ENCODE measurements around the gene TRIM28. TPM values are rescaled to one million over a fixed set of nuclear protein-coding genes. Genes with fewer than 3 reads are reported as not detected.
A peak's percentile ranks its signal among the peaks of the same experiment; 100 is the strongest.

TRIM28 gene
- total RNA-seq, 6 donors from 2014 or later, result 197 to 283 (median 213) TPM

- TF ChIP-seq EP300 (IDR thresholded peaks at IDR 0.05), result no peak
- no peak for TF ChIP-seq CTCF (IDR thresholded peaks at IDR 0.05)
- TF ChIP-seq POLR2AphosphoS5 (IDR thresholded peaks at IDR 0.05), result no peak
- TF ChIP-seq POLR2A (IDR thresholded peaks at IDR 0.05), result no peak
- H3K36me3 ChIP-seq, result peaks cover 9 to 23% (median 16%) of the 10 kb centered on the region in 4 donors
- ATAC-seq (ENCODE audit: low FRiP score in 2 of 2) (no peak), DNase-seq (peak in 1 of 2 donors; percentile 63)
- H3K4me3 ChIP-seq, result peak within 1 kb of the TSS; percentile 71 to 96 (median 86)
- H3K4me1 ChIP-seq, result peaks cover 58 to 74% (median 64%) of the 10 kb centered on the region in 4 donors
- H3K27me3 ChIP-seq, result peaks cover 0 to 10% (median 0%) of the 10 kb centered on the region in 4 donors
- no peaks in the 10 kb centered on the region for H3K9me3 ChIP-seq
- 1% methylated on average over 23 to 35 of the region's 62 CpGs for WGBS, 2 donors
- peak within 1 kb of the TSS; percentile 98 to 100 (median 98) for H3K27ac ChIP-seq
Observed at GRCh38 chr19:58558066-58558622, 14.3 kb downstream of the TRIM28 start, which contains the start of gene UBE2M. Gene UBE2M (minus strand): TSS chr19:58558611. CDS start chr19:58558381, 230 bp downstream.

GRCh38 chr19:58558623-58559274, 14.9 kb downstream of the TRIM28 start:
- H3K4me3 ChIP-seq, result peak overlapping the region; percentile 71 to 96 (median 85)
- 1% methylated on average over 39 of the region's 76 CpGs; no CpG with 5 or more reads in 1 of the 2 donors for WGBS, 2 donors
- H3K4me1 ChIP-seq, result peaks cover 58 to 74% (median 63%) of the 10 kb centered on the region in 4 donors
- peak; percentile 91 for ATAC-seq (ENCODE audit: low FRiP score in 2 of 2)
- peak; percentile 97 to 100 for DNase-seq
- peaks cover 0 to 10% (median 0%) of the 10 kb centered on the region in 4 donors for H3K27me3 ChIP-seq
- H3K36me3 ChIP-seq, result peaks cover 9 to 16% (median 14%) of the 10 kb centered on the region in 4 donors
- TF ChIP-seq POLR2AphosphoS5 (IDR thresholded peaks at IDR 0.05) (peak; percentile 54 to 67), CTCF (IDR thresholded peaks at IDR 0.05) (no peak), EP300 (IDR thresholded peaks at IDR 0.05) (no peak), POLR2A (IDR thresholded peaks at IDR 0.05) (peak in 3 of 4 donors; percentile 54 to 85 (median 56))
- H3K9me3 ChIP-seq, result no peaks in the 10 kb centered on the region
- H3K27ac ChIP-seq, result peak overlapping the region; percentile 98 to 100 (median 98)

- Histone ChIP-seq H3K36me3 (peaks cover 9 to 16% (median 14%) of the 10 kb centered on the region in 4 donors), H3K9me3 (no peaks in the 10 kb centered on the region), H3K4me3 (peak overlapping the region; percentile 71 to 96 (median 85)), H3K27ac (peak overlapping the region; percentile 98 to 100 (median 98)), H3K4me1 (peaks cover 51 to 69% (median 57%) of the 10 kb centered on the region in 4 donors), H3K27me3 (peaks cover 0 to 10% (median 0%) of the 10 kb centered on the region in 4 donors)
- DNase-seq (peak; percentile 91 to 92), ATAC-seq (ENCODE audit: low FRiP score in 2 of 2) (peak; percentile 82 to 87)
- no peak for TF ChIP-seq EP300 (IDR thresholded peaks at IDR 0.05)
- TF ChIP-seq CTCF (IDR thresholded peaks at IDR 0.05), result peak in 1 of 6 experiments; percentile 5
- TF ChIP-seq POLR2A (IDR thresholded peaks at IDR 0.05), result peak; percentile 9 to 86 (median 50)
- TF ChIP-seq POLR2AphosphoS5 (IDR thresholded peaks at IDR 0.05), result peak; percentile 74 to 85
- 1 to 2% methylated on average over 30 to 31 of the region's 33 CpGs for WGBS, 2 donors
Observed at GRCh38 chr19:58559275-58560006, 15.6 kb downstream of the TRIM28 start.

- ATAC-seq (ENCODE audit: low FRiP score in 2 of 2) (no peak), DNase-seq (no peak)
- H3K4me3 ChIP-seq, result peak overlapping the region; percentile 18 to 96 (median 77)
- 85 to 87% methylated on average over 8 of the region's 8 CpGs for WGBS, 2 donors
- H3K27me3 ChIP-seq, result peaks cover 0 to 10% (median 0%) of the 10 kb centered on the region in 4 donors
- peaks cover 51 to 66% (median 54%) of the 10 kb centered on the region in 4 donors for H3K4me1 ChIP-seq
- peak in 1 of 4 donors; percentile 29 for TF ChIP-seq POLR2A (IDR thresholded peaks at IDR 0.05)
- TF ChIP-seq CTCF (IDR thresholded peaks at IDR 0.05), result no peak
- H3K9me3 ChIP-seq, result no peaks in the 10 kb centered on the region
- H3K27ac ChIP-seq, result peak overlapping the region; percentile 98 to 100 (median 98)
- peaks cover 9 to 16% (median 14%) of the 10 kb centered on the region in 4 donors for H3K36me3 ChIP-seq
Observed at GRCh38 chr19:58560007-58560887, 16.4 kb downstream of the TRIM28 start.
